ENCODE measurements around the gene PLCD3.

- no peak for TF ChIP-seq POLR2AphosphoS5 (IDR thresholded peaks at IDR 0.05; ENCODE audit: low read depth, low read length)
- TF ChIP-seq REST (IDR thresholded peaks at IDR 0.05; ENCODE audit: insufficient read depth in 1 of 2, low read depth in 2 of 2, low read length in 2 of 2) = no peak
- no peak for TF ChIP-seq TAF1 (IDR thresholded peaks at IDR 0.05; ENCODE audit: borderline replicate concordance, insufficient read depth, low read length)
- no peak for TF ChIP-seq SIN3A (IDR thresholded peaks at IDR 0.05; ENCODE audit: borderline replicate concordance, insufficient read depth, low read length)
Observed at GRCh38 chr17:45144199-45145034, 12.1 kb upstream of the PLCD3 start.

All from PFSK-1 (cell line).